WTC11 (cell line): Measurements from ENCODE around the gene KISS1R. TPM values are rescaled to one million over a fixed set of nuclear protein-coding genes. Genes with fewer than 3 reads are reported as not detected.

ENCODE experiments used
- ATAC-seq: fragments of 200-7000 bp; cut with Tn5 transposase; 2 replicates; pipeline ENCODE4 v1.10.0; 2021; ENCODE audit warnings: mild to moderate bottlenecking, moderate library complexity
- CTCF ChIA-PET: fragments of 300-600 bp; sonication (Branson Sonifier 250); formaldehyde crosslinking; loops from one replicate; lab custom pipeline; 2021; ENCODE audit warnings: antibody characterized with exemption; lab: Charles Lee
- POLR2A ChIA-PET: fragments of 350-600 bp; sonication (Branson Sonifier 250); formaldehyde crosslinking; loops from one replicate; lab custom pipeline; 2021; ENCODE audit warnings: antibody characterized with exemption; lab: Charles Lee
- DNase-seq: peaks from one replicate; pipeline ENCODE4 v3.0.0; 2021; ENCODE audit warnings: low spot score
- H3K27ac Mint-ChIP-seq: 2 replicates; pipeline ENCODE4 v1.8.0; 2021; ENCODE audit warnings: mixed read lengths
- H3K27me3 Mint-ChIP-seq: 2 replicates; pipeline ENCODE4 v1.8.0; 2021; ENCODE audit warnings: low read depth, mild to moderate bottlenecking, moderate library complexity, mixed read lengths
- H3K36me3 Mint-ChIP-seq: 2 replicates; pipeline ENCODE4 v1.8.0; 2021; ENCODE audit warnings: mixed read lengths
- H3K4me1 Mint-ChIP-seq: 2 replicates; pipeline ENCODE4 v1.8.0; 2022; ENCODE audit warnings: mixed read lengths
- H3K4me3 Mint-ChIP-seq: 2 replicates; pipeline ENCODE4 v1.8.0; 2021; ENCODE audit warnings: mild to moderate bottlenecking, moderate library complexity, mixed read lengths
- H3K9me3 Mint-ChIP-seq: 2 replicates; pipeline ENCODE4 v1.8.0; 2021; ENCODE audit warnings: mixed read lengths
- AFF4 ChIP-seq: sonication (generic); formaldehyde crosslinking; IDR thresholded peaks from 2 replicates; pipeline ENCODE4 v1.8.1; 2023; ENCODE audit warnings: mild to moderate bottlenecking, missing genetic modification reagents, borderline replicate concordance
- AR ChIP-seq: fragments of 250-450 bp; sonication (Bioruptor Pico); IDR thresholded peaks from 2 replicates; pipeline ENCODE4 v1.9.0; 2021; ENCODE audit warnings: mild to moderate bottlenecking
- CREM ChIP-seq: sonication (generic); formaldehyde crosslinking; IDR thresholded peaks from 2 replicates; pipeline ENCODE4 v1.8.1; 2022; ENCODE audit warnings: mild to moderate bottlenecking, missing genetic modification reagents, moderate library complexity
- E2F5 ChIP-seq: sonication (generic); formaldehyde crosslinking; IDR thresholded peaks from 2 replicates; pipeline ENCODE4 v1.8.1; 2022; ENCODE audit warnings: mild to moderate bottlenecking, moderate library complexity, missing genetic modification reagents
- EMX1 ChIP-seq: fragments of 250-450 bp; sonication (Bioruptor Pico); IDR thresholded peaks from 2 replicates; pipeline ENCODE4 v1.8.0; 2021; ENCODE audit warnings: mild to moderate bottlenecking
- IRF1 ChIP-seq: sonication (generic); formaldehyde crosslinking; IDR thresholded peaks from 2 replicates; pipeline ENCODE4 v1.8.0; 2023; ENCODE audit warnings: missing genetic modification reagents
- JUN ChIP-seq: sonication (generic); formaldehyde crosslinking; IDR thresholded peaks from 2 replicates; pipeline ENCODE4 v1.8.0; 2023; ENCODE audit warnings: mild to moderate bottlenecking, missing genetic modification reagents
- SMAD3 ChIP-seq: sonication (generic); formaldehyde crosslinking; IDR thresholded peaks from 2 replicates; pipeline ENCODE4 v1.8.0; 2022; ENCODE audit warnings: missing genetic modification reagents, mild to moderate bottlenecking, borderline replicate concordance
- SMAD4 ChIP-seq: sonication (generic); formaldehyde crosslinking; IDR thresholded peaks from 2 replicates; pipeline ENCODE4 v1.8.0; 2022; ENCODE audit warnings: mild to moderate bottlenecking, missing genetic modification reagents
- SOX15 ChIP-seq: fragments of 250-450 bp; sonication (Bioruptor Pico); IDR thresholded peaks from 2 replicates; pipeline ENCODE4 v1.9.0; 2021; ENCODE audit warnings: mild to moderate bottlenecking
- STAT6 ChIP-seq: sonication (generic); formaldehyde crosslinking; conservative IDR thresholded peaks from 2 replicates; pipeline ENCODE4 v1.8.1; 2023; ENCODE audit warnings: mild to moderate bottlenecking, low read depth, missing genetic modification reagents, moderate library complexity
- TP53 ChIP-seq: sonication (generic); formaldehyde crosslinking; IDR thresholded peaks from 2 replicates; pipeline ENCODE4 v1.8.1; 2023; ENCODE audit warnings: mild to moderate bottlenecking, missing genetic modification reagents
- USF1 ChIP-seq: sonication (generic); formaldehyde crosslinking; IDR thresholded peaks from 2 replicates; pipeline ENCODE4 v1.8.0; 2022; ENCODE audit warnings: mild to moderate bottlenecking, missing genetic modification reagents
- USF2 ChIP-seq: sonication (generic); formaldehyde crosslinking; IDR thresholded peaks from 2 replicates; pipeline ENCODE4 v1.8.1; 2023; ENCODE audit warnings: mild to moderate bottlenecking, missing genetic modification reagents, moderate library complexity
- ZMAT4 ChIP-seq: fragments of 250-450 bp; sonication (Bioruptor Pico); IDR thresholded peaks from 2 replicates; pipeline ENCODE4 v1.9.0; 2021; ENCODE audit warnings: mild to moderate bottlenecking
- ZNF232 ChIP-seq: sonication (generic); formaldehyde crosslinking; IDR thresholded peaks from 2 replicates; pipeline ENCODE4 v1.8.0; 2022; ENCODE audit warnings: mild to moderate bottlenecking, missing genetic modification reagents
- ZNF416 ChIP-seq: fragments of 250-450 bp; sonication (Bioruptor Pico); IDR thresholded peaks from 2 replicates; pipeline ENCODE4 v1.9.0; 2021; ENCODE audit warnings: mild to moderate bottlenecking, inconsistent platforms
- ZNF425 ChIP-seq: fragments of 250-450 bp; sonication (Bioruptor Pico); conservative IDR thresholded peaks from 2 replicates; pipeline ENCODE4 v1.9.0; 2021; ENCODE audit warnings: mild to moderate bottlenecking
- total RNA-seq: library from RNA; stranded (reverse); gene quantifications from 3 replicates; pipeline ENCODE4 v1.2.3, GENCODE V29; 2021

KISS1R gene
- total RNA-seq, 1 experiment from 2014 or later: 2.9 TPM

GRCh38 chr19:907183-907853, 9.8 kb upstream of the KISS1R start:
- H3K4me3 Mint-ChIP-seq: no peak overlapping the region
- peaks cover 2% of the 10 kb centered on the region; the same call in 1 of the 2 replicates for H3K4me1 Mint-ChIP-seq
- no peaks in the 10 kb centered on the region for H3K9me3 Mint-ChIP-seq
- DNase-seq (no peak), ATAC-seq (no peak)
- H3K27me3 Mint-ChIP-seq: no peaks in the 10 kb centered on the region
- no peak for TF ChIP-seq EMX1 (CRISPR knock-in tag)
- no peak for TF ChIP-seq SOX15
- no peak for TF ChIP-seq CREM (CRISPR knock-in tag)
- TF ChIP-seq AFF4 (CRISPR knock-in tag): no peak
- no peak for TF ChIP-seq IRF1 (CRISPR knock-in tag)
- TF ChIP-seq ZNF416 (CRISPR knock-in tag): no peak
- TF ChIP-seq TP53 (CRISPR knock-in tag): no peak
- TF ChIP-seq SMAD4 (CRISPR knock-in tag): no peak
- TF ChIP-seq SMAD3 (CRISPR knock-in tag): no peak
- no peak for TF ChIP-seq JUN (CRISPR knock-in tag)
- no peak for TF ChIP-seq STAT6
- TF ChIP-seq ZMAT4 (CRISPR knock-in tag): no peak
- no peak for TF ChIP-seq USF1
- TF ChIP-seq E2F5 (CRISPR knock-in tag): no peak
- no peak for TF ChIP-seq USF2 (CRISPR knock-in tag)
- TF ChIP-seq ZNF232 (CRISPR knock-in tag): no peak
- no peak for TF ChIP-seq ZNF425 (CRISPR knock-in tag)
- no peak for TF ChIP-seq AR (CRISPR knock-in tag)
- peaks cover 6% of the 10 kb centered on the region; the same call in 1 of the 2 replicates for H3K36me3 Mint-ChIP-seq
- no peak overlapping the region for H3K27ac Mint-ChIP-seq
- ChIA-PET POLR2A (no interaction called here), CTCF (no interaction called here)
